Mucosa of gallbladder (tissue), 1 donor: ENCODE results near the gene ATXN10. TPM values are rescaled to one million over a fixed set of nuclear protein-coding genes. Genes with fewer than 3 reads are reported as not detected.

Experiments
- DNase-seq: peaks from one replicate; pipeline ENCODE4 v3.0.0-alpha.2; 2020; ENCODE audit warnings: low spot score
- total RNA-seq: library from RNA; stranded (reverse); gene quantifications from one replicate; pipeline ENCODE4 v1.2.1, GENCODE V29; 2021
- donor health status: DM: no; HTN: no; CAD: no.

The ATXN10 gene
- total RNA-seq, 1 donor from 2014 or later: 135 TPM

- DNase-seq: no peak
Measured at GRCh38 chr22:45757936-45758335, 86.3 kb downstream of the ATXN10 start.

GRCh38 chr22:45758603-45759002 is 87.0 kb downstream of the ATXN10 start:
- no peak for DNase-seq

- DNase-seq: no peak
Measured at GRCh38 chr22:45760682-45761081, 89.0 kb downstream of the ATXN10 start.

GRCh38 chr22:45762545-45763235 is 91.1 kb downstream of the ATXN10 start:
- DNase-seq: no peak

DNA sequence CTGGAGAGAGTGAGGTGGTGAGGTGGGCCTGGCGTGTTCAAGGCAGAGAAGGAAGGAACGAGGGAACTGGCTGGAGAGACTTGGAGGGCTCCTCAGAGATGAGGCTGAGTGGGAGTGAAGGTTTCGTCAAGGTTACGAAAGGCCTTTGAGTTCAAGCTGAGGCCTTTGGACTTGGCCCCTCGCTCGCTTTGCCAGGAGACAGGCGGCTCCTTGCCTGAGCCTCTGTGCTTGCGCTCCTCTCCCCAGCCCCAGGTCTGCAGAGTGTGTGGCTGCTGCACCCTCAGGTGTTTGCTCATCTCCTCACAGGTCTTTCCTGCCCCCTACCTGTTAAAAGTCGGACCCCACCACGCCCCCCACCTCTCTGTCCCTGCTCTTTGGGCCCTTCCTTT is 91.6 kb downstream of the ATXN10 start:
- no peak for DNase-seq

- no peak for DNase-seq
Measured at GRCh38 chr22:45768490-45768889, 96.9 kb downstream of the ATXN10 start.

DNA sequence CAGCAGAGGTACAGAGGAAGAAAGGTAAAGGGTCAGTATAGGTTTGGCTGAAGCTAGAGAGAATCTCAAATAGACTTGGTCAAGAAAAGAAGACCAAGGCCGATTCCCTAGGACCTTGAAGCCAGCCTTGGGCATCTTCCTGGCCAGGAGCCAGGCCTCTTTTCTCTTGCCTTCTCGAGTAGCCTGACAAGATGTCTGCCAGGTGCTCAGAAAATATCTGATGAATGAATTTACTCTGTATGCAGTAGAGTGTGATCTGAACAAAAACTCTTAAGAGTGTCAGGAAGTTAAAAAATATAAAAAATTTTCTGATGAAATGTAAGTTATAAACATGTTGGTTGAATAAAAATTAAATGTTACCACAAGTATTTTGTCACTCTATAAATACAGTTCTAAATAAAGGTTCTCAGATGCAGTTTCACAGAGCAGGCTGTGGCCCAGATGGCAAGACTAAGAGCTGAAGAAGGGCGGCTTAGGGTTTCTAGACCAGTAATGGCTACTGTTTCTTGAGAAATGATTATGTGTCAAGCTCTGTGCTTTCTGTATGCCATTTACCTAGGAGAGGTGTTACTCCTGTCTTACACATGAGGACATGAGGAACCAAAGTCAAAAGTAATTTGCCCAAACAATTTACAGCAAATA is 98.1 kb downstream of the ATXN10 start:
- no peak for DNase-seq

DNA sequence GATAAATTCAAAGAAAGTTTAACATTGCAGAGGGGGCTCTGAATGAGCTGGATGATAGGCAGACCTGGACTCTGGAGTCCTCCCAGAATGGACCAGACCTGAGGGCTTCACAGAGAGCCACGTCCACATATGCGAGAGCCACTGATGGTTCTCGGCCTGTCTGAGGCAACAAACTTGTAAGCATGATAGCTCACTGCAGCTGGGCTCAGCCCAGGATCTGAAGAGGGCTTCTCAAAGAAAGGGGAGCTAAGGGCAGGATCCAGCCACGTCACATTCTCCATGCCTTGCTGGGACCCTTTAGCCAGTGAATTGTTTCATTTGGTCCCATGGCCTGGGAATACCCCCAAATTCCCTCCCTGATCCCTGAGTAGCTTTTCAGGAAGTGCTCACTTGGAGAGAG is 98.9 kb downstream of the ATXN10 start:
- DNase-seq: no peak

- DNase-seq: no peak
Measured at GRCh38 chr22:45771057-45771456, 99.4 kb downstream of the ATXN10 start.

- DNase-seq: no peak
Measured at GRCh38 chr22:45771711-45772110, 100.1 kb downstream of the ATXN10 start.

GRCh38 chr22:45772743-45773142 is 101.1 kb downstream of the ATXN10 start:
- no peak for DNase-seq

DNA sequence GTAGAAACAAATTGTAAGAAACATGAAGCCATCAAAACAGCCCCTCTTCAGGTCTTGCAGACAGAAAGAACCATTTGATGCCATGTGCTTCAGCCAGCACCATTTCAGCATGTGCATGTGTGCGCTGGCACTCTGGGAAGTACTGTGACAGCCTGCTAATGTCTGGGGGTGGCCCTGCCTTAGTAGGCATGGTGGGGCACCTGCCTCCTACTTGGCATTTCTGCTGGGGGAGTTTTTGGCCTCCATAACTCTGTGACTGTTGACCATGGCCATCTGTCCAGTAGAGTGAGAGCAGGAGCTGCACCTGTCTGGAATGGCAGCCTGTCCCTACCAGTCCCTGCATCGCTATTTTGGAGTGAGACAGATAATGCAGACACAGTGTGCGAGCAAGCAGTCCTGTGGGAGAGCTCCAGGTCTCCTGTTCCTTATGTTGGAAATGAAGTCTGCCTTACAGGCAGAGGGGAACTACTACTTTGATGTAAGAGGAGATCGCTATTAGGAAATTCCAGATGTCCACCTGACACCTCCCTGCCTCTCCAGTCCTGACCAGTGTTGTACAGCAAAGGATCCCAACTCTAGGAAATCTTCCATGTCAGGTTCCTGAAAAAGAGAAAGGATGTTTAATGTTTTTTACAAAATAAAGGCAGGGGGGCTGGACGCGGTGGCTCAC is 102.5 kb downstream of the ATXN10 start:
- no peak for DNase-seq

DNA sequence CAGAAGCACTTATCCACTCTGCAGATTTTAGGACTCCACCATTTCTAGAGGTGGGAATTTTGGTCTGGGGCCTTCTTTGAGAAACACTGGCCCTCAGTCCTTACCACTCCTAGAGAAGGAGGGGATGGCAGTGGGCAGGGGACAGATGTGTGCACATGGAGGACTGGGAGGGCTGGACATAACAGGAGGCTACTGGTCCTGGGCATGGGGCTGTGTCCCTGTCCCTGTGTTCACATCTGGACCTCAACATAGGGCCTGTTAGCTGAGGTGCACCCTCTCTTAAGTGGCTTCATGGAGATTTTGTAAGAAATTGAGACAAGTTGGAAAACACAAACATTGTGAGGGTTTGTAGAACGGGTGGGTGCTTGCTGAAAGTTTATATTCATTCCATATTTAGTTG is 103.4 kb downstream of the ATXN10 start:
- no peak for DNase-seq

DNA sequence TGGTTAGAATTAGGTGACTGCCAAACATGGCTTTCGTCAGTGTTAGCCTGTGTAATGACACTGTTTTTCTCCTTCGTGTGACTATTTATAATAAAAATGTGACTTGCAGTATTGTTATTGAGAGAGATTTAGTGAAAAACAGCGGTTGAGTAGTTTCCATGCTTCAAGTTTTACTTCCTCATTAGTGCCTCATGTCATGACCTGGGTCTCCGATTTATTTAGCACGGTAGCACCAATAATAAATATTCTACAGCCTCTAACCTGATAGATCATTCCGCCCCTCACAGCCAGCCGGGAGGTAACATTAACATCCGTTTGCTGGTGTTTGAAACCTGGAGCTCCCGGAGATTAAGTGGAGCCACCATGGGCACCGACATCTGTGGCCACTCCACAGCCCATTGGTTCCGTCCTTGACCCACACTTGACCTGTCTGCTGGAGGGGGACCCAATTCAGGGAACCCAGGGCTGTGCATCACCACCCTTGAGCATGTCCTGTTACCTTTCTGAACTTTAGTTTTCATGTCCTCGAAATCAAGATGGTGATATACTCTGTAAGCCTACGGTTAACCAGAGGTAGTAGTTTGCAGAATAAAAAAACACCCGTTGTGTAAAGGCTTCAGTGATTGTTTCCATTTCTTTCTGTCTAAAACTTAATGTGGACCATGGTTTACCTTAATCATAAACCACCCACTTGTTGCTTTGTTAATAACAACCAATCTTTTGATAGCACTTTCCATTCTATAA is 104.1 kb downstream of the ATXN10 start:
- DNase-seq: no peak

DNA sequence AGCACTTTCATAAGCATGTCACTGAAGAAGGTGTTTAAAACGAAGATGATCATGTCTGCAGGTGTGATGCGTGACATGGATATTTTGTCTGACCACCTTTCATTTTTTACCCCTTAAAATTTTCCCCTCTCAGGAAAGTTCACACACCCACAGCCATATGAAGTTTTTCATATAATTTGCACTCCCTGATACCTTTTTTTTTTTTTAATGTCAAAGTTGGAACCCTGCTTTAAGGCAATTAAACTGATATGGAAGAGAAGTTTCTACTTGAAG is 104.6 kb downstream of the ATXN10 start:
- DNase-seq: no peak

- no peak for DNase-seq
Measured at GRCh38 chr22:45777046-45777851, 105.6 kb downstream of the ATXN10 start.

GRCh38 chr22:45777852-45778375 is 106.3 kb downstream of the ATXN10 start:
- no peak for DNase-seq

- DNase-seq: no peak
Measured at GRCh38 chr22:45781459-45781858, 109.8 kb downstream of the ATXN10 start.

GRCh38 chr22:45781966-45782365 is 110.3 kb downstream of the ATXN10 start:
- no peak for DNase-seq

- DNase-seq: no peak
Measured at GRCh38 chr22:45783021-45783420, 111.4 kb downstream of the ATXN10 start.

- no peak for DNase-seq
Measured at GRCh38 chr22:45783690-45784089, 112.1 kb downstream of the ATXN10 start.
